GM15510 (cell line): ENCODE results near the gene EXOSC1.

Experiments
- POLR2A ChIP-seq: IDR thresholded peaks from 3 replicates; pipeline ENCODE4 v1.6.1; 2011; ENCODE audit warnings: borderline replicate concordance; ENCODE audit not compliant: insufficient read length; ENCODE audit errors: extremely low read depth

Gene EXOSC1

DNA sequence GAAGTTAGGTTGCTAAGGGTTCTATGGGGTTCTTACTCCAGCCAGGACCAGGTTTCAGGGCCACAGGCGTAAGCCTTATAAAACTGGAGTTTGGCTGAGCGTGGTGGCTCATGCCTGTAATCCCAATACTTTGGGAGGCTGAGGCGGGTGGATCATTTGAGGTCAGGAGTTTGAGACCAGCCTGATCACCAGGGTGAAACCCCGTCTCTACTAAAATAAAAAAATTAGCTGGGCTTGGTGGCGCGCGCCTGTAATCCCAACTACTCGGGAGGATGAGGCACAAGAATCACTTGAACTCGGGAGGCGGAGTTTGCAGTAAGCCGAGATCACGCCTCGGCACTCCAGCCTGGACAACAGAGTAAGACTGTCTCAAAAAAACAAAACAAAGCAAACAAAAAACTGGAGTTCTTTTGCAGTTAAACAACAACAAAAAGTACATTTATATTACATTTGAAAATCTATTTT is 44.3 kb downstream of the EXOSC1 start:
- TF ChIP-seq POLR2A, result no peak

DNA sequence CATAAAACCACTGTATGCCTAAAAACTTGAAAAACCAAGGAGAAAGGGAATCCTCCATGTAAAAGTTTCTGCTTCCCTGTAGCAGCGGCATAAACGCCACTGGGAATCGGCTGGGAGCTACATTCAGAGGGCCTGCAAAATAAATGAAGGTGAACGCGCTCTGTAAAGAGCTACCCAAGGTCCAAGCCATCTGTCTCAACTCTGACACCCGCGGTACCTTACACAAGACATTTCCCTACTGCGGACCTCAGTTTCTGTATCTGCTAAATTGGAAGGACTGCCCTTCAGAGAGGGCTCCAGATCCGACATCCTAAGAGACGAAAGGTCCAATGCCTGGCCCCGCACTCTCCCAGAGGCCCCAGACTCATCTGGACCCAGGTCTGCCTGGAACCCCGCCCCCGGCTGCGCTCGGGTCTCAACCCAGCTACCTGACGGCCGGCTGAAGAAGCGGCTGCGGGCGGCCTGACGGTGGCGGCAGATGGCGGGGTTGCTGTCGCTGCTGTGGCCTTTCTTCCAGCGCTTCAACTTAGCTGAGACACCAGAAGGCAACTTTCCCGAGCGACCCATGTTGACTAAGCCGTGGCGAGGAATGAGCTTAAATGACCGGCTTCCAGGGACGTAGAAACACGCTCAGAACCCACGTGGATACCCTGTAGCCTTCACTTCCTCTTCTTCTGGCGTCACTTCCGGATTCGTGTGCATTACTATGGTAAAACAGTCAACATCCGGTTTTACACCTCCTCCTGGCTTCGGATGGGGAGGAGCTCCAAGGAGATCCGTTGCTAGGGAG is 44.9 kb downstream of the EXOSC1 start, which contains the start of gene RRP12:
RRP12 (minus strand) TSS at position 676 of the 790 bp plus-strand sequence; CDS start at position 567, 109 bp downstream.
- peak; percentile 54 for TF ChIP-seq POLR2A

DNA sequence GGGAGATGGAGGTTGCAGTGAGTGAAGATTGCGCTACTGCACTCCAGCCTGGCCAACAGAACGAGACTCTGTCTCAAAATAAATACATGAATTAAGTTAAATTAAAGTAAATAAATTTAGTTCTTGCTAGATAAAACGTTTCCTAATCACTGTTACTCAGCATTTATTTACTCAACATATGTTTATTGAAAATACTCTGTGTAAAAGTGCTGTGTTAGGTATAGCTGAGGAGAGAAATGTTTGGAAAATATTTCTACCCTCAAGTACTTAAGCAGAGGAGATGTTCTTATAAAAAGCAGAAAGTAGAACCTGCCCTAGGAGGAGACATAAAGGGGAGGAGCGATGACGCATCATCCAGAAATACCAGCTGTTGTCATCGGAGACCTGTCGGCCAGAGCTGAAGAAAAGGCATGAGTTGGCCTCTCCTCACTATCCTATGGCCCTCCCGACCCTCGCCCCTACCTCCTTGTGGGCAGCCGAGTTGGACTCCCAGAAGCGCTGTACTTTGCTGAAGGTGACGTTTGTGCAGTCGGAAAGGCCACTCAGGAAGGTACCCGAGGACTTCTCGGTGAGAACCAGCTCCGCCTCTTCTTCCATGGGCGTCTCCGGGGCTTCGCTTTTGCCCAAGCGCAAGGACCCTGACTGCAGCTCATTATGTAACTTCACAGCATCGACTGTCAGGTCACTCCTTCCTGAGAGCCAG is 45.8 kb downstream of the EXOSC1 start:
- no peak for TF ChIP-seq POLR2A

DNA sequence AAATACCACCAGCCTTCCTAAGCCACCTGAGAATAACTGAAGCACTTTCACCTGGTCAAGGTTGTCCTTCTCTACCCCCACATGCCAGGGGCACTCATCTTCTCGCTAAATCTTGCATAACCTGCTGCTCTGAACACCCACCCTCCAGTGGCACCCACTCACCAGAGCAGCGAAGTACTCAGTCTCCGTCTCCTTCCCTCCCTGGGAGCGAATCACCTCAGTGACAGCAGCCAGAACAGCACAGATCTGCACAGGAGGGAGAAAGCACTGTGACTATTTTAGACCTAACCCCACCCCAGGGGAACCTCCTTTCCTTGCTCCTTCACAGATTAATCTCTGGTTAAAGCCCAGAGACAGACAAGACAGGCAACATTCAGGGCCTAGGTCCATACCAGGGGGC is 49.8 kb downstream of the EXOSC1 start:
- no peak for TF ChIP-seq POLR2A

DNA sequence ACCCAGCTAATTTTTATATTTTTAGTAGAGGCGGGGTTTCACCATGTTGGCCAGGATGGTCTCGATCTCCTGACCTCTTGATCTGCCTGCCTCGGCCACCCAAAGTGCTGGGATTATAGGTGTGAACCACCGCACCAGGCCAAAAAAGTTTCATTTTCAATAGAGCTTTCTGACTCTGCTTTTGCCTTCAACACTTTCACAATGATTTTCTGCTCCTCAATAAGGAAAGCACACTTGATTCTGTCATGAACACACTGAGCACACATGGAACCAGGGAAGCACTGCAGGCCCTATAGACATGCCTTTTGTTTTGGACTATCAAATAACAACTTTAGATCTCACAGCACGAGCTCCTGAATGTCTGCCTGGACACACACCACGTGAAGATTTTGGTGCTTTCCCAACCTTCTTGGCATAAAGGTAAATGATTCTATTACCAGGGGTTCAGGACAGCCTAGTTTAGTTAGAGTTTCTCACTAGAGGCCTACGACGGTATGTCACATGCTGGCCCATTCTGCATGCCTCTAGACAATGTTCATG is 52.7 kb downstream of the EXOSC1 start:
- TF ChIP-seq POLR2A, result no peak

DNA sequence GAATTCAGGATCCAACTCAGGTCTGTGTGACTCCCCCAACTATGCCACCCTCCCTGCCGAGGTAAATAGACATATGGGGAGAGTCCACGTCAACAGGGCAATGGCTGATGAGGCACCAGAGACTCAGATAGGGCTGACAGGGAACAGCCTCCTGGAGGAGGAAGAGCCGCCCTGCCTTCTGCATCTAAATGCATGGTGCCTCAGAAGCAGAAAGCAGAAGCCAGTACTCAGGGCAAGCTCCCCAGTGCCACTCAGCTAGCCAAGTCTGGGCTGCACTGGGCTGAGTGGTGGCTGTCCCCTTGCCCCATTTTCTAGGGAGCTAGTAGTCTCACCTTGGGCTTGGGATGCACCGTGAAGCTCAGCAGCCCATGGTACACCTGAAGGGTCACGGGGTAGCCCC is 55.7 kb downstream of the EXOSC1 start:
- no peak for TF ChIP-seq POLR2A

DNA sequence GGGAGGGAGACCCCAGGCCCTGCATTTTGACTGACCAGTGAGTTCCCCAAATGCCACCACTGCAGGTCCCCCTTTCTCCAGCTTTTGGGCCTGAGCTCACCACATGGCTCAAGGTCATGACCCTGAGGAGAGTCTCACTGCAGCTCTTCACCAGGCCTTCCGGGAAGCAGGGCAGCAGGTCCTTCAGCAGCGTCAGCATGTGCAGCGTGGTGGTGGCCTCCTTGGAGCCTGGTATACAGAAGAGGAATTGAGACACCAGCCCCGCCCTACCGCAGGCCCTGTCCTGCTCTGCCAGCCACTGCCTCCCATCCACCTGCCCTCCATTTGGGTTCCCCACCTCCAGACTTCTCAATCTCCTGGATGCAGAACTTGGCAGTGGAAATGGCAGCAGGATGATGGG is 57.7 kb downstream of the EXOSC1 start:
- TF ChIP-seq POLR2A, result no peak
